Thymus (tissue), 11 donors: ENCODE measurements around the gene LBX2. TPM values are rescaled to one million over a fixed set of nuclear protein-coding genes. Genes with fewer than 3 reads are reported as not detected.

Source experiments
- DNase-seq, 9 donors: peaks; one replicate each; pipeline ENCODE4 v3.0.0-alpha.2; 2013; ENCODE audit warnings: low spot score in 9 of 9, low read depth in 6 of 9, missing footprints in 1 of 9
- H3K27ac ChIP-seq, 2 donors: one replicate each; pipeline ENCODE4 v1.5.1; 2013; ENCODE audit warnings: control low read depth in 1 of 2, low read depth in 1 of 2, low read length in 1 of 2, mild to moderate bottlenecking in 1 of 2, moderate library complexity in 1 of 2
- H3K27me3 ChIP-seq, 2 donors: one replicate each; pipeline ENCODE4 v1.5.1; 2013; ENCODE audit warnings: low read length in 1 of 2; ENCODE audit not compliant: control insufficient read depth in 2 of 2, insufficient read depth in 1 of 2
- H3K36me3 ChIP-seq, 2 donors: one replicate each; pipeline ENCODE4 v1.5.1; 2013; ENCODE audit warnings: low read length in 1 of 2, mild to moderate bottlenecking in 1 of 2, moderate library complexity in 1 of 2; ENCODE audit not compliant: control insufficient read depth in 2 of 2, insufficient read depth in 2 of 2
- H3K4me1 ChIP-seq, 2 donors: one replicate each; pipeline ENCODE4 v1.5.1; 2013; ENCODE audit warnings: low read length in 2 of 2; ENCODE audit not compliant: control insufficient read depth in 2 of 2, insufficient read depth in 2 of 2
- H3K4me3 ChIP-seq, 2 donors: one replicate each; pipeline ENCODE4 v1.5.1; 2013; ENCODE audit warnings: low read length in 2 of 2, control low read depth in 1 of 2, mild to moderate bottlenecking in 1 of 2
- H3K9me3 ChIP-seq, 2 donors: one replicate each; pipeline ENCODE4 v1.5.1; 2013; ENCODE audit warnings: low read length in 1 of 2, mild to moderate bottlenecking in 1 of 2; ENCODE audit not compliant: control insufficient read depth in 2 of 2, insufficient read depth in 1 of 2
- WGBS: extraction: QIAGEN DNeasy Blood & Tissue Kit; methylation state at CpG from one replicate; pipeline ENCODE4 v1.1.7; 2013; 5-methylcytosine and 5-hydroxymethylcytosine counted together
- polyA plus RNA-seq: library from polyadenylated mRNA; stranded (reverse); fragments of 200-250 nt; gene quantifications from one replicate; pipeline ENCODE4 v1.2.3, GENCODE V29; 2013
- total RNA-seq: library from RNA; stranded (reverse); fragments of 120-200 nt; gene quantifications from one replicate; pipeline ENCODE4 v1.2.4, GENCODE V29; 2013
- donor health status: healthy.

The LBX2 gene
- total and polyA plus RNA-seq, 2 donors = 0.09 to 0.89 TPM

DNA sequence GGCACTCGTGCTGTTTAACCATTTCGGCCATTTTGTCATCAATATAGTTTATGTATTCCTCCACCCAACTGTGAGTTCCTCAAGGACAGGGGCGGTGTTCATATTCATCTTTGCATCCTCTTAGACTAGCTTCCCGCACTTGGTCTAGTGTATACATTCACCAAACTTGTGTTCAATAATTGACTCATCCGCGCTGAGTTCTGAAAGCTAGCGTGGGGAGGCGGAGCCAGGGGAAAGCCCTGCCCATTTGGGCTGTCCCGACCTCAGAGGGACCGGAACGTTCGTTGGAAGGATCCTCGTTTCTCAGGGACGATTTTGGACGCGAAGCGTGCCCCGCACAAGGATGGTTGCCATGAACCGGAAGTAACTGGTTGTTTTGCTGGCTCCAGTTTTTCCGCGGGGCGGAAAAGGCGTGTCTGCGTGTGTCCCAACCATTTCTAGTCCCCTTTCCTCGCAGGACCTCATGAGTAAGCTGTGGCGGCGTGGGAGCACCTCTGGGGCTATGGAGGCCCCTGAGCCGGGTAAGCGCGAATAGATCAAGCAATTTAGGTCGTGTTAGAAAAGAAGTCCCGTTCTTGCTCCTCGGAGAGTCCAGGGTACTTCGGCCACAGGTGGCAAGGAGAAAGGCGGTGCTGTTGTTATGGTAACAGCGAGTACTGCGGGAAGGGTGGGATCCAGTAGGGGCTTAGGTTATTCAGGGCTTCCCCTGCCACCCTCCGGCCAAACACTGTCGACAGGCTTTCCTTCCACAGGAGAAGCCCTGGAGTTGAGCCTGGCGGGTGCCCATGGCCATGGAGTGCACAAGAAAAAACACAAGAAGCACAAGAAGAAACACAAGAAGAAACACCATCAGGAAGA, 44.5 kb downstream of the LBX2 start, which contains the start of gene INO80B:
TSS of gene INO80B (plus strand) at position 434 of the 858 bp plus-strand sequence. CDS start at position 464, 30 bp downstream.
- Histone ChIP-seq H3K27me3 (no peaks in the 10 kb centered on the region), H3K36me3 (peaks cover 0 to 4% of the 10 kb centered on the region in 2 donors), H3K9me3 (no peaks in the 10 kb centered on the region), H3K4me1 (peaks cover 31 to 54% of the 10 kb centered on the region in 2 donors), H3K4me3 (peak within 1 kb of the TSS; percentile 63 to 72), H3K27ac (peak within 1 kb of the TSS; percentile 62 to 75)
- peak; percentile 95 to 100 (median 99) for DNase-seq
- WGBS = 1% methylated on average over 40 of the region's 40 CpGs

- no peak overlapping the region for H3K4me3 ChIP-seq
- H3K4me1 ChIP-seq = peaks cover 10 to 28% of the 10 kb centered on the region in 2 donors
- WGBS = 98% methylated on average over 3 of the region's 3 CpGs
- H3K27ac ChIP-seq = no peak overlapping the region
- H3K27me3 ChIP-seq = peaks cover 0 to 4% of the 10 kb centered on the region in 2 donors
- H3K9me3 ChIP-seq = no peaks in the 10 kb centered on the region
- no peaks in the 10 kb centered on the region for H3K36me3 ChIP-seq
- no peak for DNase-seq
Measured at GRCh38 chr2:74450570-74451190, 48.7 kb downstream of the LBX2 start.

- H3K4me3 ChIP-seq = no peak overlapping the region
- peaks cover 6 to 15% of the 10 kb centered on the region in 2 donors for H3K4me1 ChIP-seq
- 97% methylated on average over 2 of the region's 2 CpGs for WGBS
- no peaks in the 10 kb centered on the region for H3K36me3 ChIP-seq
- H3K9me3 ChIP-seq = no peaks in the 10 kb centered on the region
- no peak for DNase-seq
- H3K27me3 ChIP-seq = peaks cover 4 to 19% of the 10 kb centered on the region in 2 donors
- H3K27ac ChIP-seq = no peak overlapping the region
Measured at GRCh38 chr2:74448771-74449170, 50.6 kb downstream of the LBX2 start.

Other genes starting within 250 kb of the LBX2 start
- gene SLC4A5, start 156.2 kb downstream of the LBX2 start, total RNA-seq = 0.85 TPM
- 2.5 TPM for gene SLC4A5, start 156.2 kb downstream of the LBX2 start, polyA plus RNA-seq
- gene DCTN1, start 119.3 kb downstream of the LBX2 start, total RNA-seq = 54.3 TPM
- gene DCTN1, start 119.3 kb downstream of the LBX2 start, polyA plus RNA-seq = 68.2 TPM
- 0.66 TPM for gene C2orf81, start 78.0 kb downstream of the LBX2 start, total RNA-seq
- 5.3 TPM for gene C2orf81, start 78.0 kb downstream of the LBX2 start, polyA plus RNA-seq
- 35.6 TPM for gene WDR54, start 77.9 kb downstream of the LBX2 start, total RNA-seq
- gene WDR54, start 77.9 kb downstream of the LBX2 start, polyA plus RNA-seq = 32.5 TPM
- gene RTKN, start 57.7 kb downstream of the LBX2 start, total RNA-seq = 9.5 TPM
- gene RTKN, start 57.7 kb downstream of the LBX2 start, polyA plus RNA-seq = 17.2 TPM
- gene INO80B, start 44.5 kb downstream of the LBX2 start, total RNA-seq = 27.0 TPM
- gene INO80B, start 44.5 kb downstream of the LBX2 start, polyA plus RNA-seq = 53.0 TPM
- gene WBP1, start 41.2 kb downstream of the LBX2 start, total RNA-seq = 56.4 TPM
- gene WBP1, start 41.2 kb downstream of the LBX2 start, polyA plus RNA-seq = 114 TPM
- 27.6 TPM for gene MOGS, start 34.2 kb downstream of the LBX2 start, total RNA-seq
- gene MOGS, start 34.2 kb downstream of the LBX2 start, polyA plus RNA-seq = 38.5 TPM
- 101 TPM for gene MRPL53, start 26.9 kb downstream of the LBX2 start, total RNA-seq
- gene MRPL53, start 26.9 kb downstream of the LBX2 start, polyA plus RNA-seq = 67.7 TPM
- 9.1 TPM for gene CCDC142, start 16.6 kb downstream of the LBX2 start, total RNA-seq
- 6.7 TPM for gene CCDC142, start 16.6 kb downstream of the LBX2 start, polyA plus RNA-seq
- 10.3 TPM for gene TTC31, start 16.5 kb downstream of the LBX2 start, total RNA-seq
- 23.5 TPM for gene TTC31, start 16.5 kb downstream of the LBX2 start, polyA plus RNA-seq
- 14.1 TPM for gene PCGF1, start 8.1 kb upstream of the LBX2 start, total RNA-seq
- 29.0 TPM for gene PCGF1, start 8.1 kb upstream of the LBX2 start, polyA plus RNA-seq
- 0.19 TPM for gene TLX2, start 14.8 kb upstream of the LBX2 start, total RNA-seq
- 0.11 TPM for gene TLX2, start 14.8 kb upstream of the LBX2 start, polyA plus RNA-seq
- gene DQX1, start 26.6 kb upstream of the LBX2 start, total RNA-seq = 0.14 TPM
- 0.78 TPM for gene DQX1, start 26.6 kb upstream of the LBX2 start, polyA plus RNA-seq
- 59.5 TPM for gene AUP1, start 30.1 kb upstream of the LBX2 start, total RNA-seq
- 208 TPM for gene AUP1, start 30.1 kb upstream of the LBX2 start, polyA plus RNA-seq
- 42.9 TPM for gene HTRA2, start 30.3 kb upstream of the LBX2 start, total RNA-seq
- gene HTRA2, start 30.3 kb upstream of the LBX2 start, polyA plus RNA-seq = 70.6 TPM
- 1.4 TPM for gene LOXL3, start 54.3 kb upstream of the LBX2 start, total RNA-seq
- gene LOXL3, start 54.3 kb upstream of the LBX2 start, polyA plus RNA-seq = 1.6 TPM
- gene DOK1, start 55.1 kb upstream of the LBX2 start, total RNA-seq = 14.3 TPM
- 17.2 TPM for gene DOK1, start 55.1 kb upstream of the LBX2 start, polyA plus RNA-seq
- gene M1AP, start 148.7 kb upstream of the LBX2 start, total RNA-seq = 0.94 TPM
- 0.55 TPM for gene M1AP, start 148.7 kb upstream of the LBX2 start, polyA plus RNA-seq
- 2.5 TPM for gene SEMA4F, start 154.6 kb upstream of the LBX2 start, total RNA-seq
- 3.5 TPM for gene SEMA4F, start 154.6 kb upstream of the LBX2 start, polyA plus RNA-seq